Activated CD4-positive, alpha-beta T cell treated with anti-CD3 and anti-CD28 coated beads for 36 hours (primary cell): ENCODE results near the gene SF1. TPM values are rescaled to one million over a fixed set of nuclear protein-coding genes. Genes with fewer than 3 reads are reported as not detected.
"Not testable (repeated sequence)": the region's sequence is repeated elsewhere in the genome, so short reads cannot be mapped to it uniquely, and the experiment has no call there.

Source experiments
- ATAC-seq: fragments of 200-7000 bp; cut with Tn5 transposase; one replicate; pipeline ENCODE4 v1.10.0; 2021; ENCODE audit warnings: mild to moderate bottlenecking, moderate library complexity
- CTCF ChIA-PET: fragments of 350-600 bp; sonication (Branson Sonifier 250); formaldehyde crosslinking; loops from one replicate; lab custom pipeline; 2021; ENCODE audit warnings: antibody characterized with exemption; lab: Charles Lee
- POLR2A ChIA-PET: fragments of 350-600 bp; sonication (Branson Sonifier 250); formaldehyde crosslinking; loops from one replicate; lab custom pipeline; 2021; ENCODE audit warnings: antibody characterized with exemption, inconsistent platforms; lab: Charles Lee
- DNase-seq: peaks from one replicate; pipeline ENCODE4 v3.0.0-alpha.2; 2020
- H3K27ac Mint-ChIP-seq: one replicate; pipeline ENCODE4 v1.8.0; 2021; ENCODE audit warnings: mixed read lengths
- H3K27me3 Mint-ChIP-seq: one replicate; pipeline ENCODE4 v1.8.0; 2021; ENCODE audit warnings: mixed read lengths
- H3K36me3 Mint-ChIP-seq: one replicate; pipeline ENCODE4 v1.8.0; 2021; ENCODE audit warnings: low read depth, mixed read lengths
- H3K4me1 Mint-ChIP-seq: one replicate; pipeline ENCODE4 v1.8.0; 2021; ENCODE audit warnings: mixed read lengths
- H3K4me3 Mint-ChIP-seq: one replicate; pipeline ENCODE4 v1.8.0; 2021; ENCODE audit warnings: mild to moderate bottlenecking, moderate library complexity, mixed read lengths
- H3K9me3 Mint-ChIP-seq: one replicate; pipeline ENCODE4 v1.8.0; 2021; ENCODE audit warnings: low read depth, mixed read lengths
- intact Hi-C, 2 experiments: fragments of 100-400 bp; cut with DNase I in 1 of 2; cut with micrococcal nuclease in 1 of 2; formaldehyde crosslinking; loops; one replicate each; pipeline versions ENCODE4 v1.14.2 to v1.15.1; 2022 to 2024; cut with DNase I, micrococcal nuclease
- total RNA-seq, 2 experiments: library from RNA; stranded (reverse); gene quantifications; one replicate each; pipeline ENCODE4 v1.2.3, GENCODE V29; 2021

SF1 gene, protein sequence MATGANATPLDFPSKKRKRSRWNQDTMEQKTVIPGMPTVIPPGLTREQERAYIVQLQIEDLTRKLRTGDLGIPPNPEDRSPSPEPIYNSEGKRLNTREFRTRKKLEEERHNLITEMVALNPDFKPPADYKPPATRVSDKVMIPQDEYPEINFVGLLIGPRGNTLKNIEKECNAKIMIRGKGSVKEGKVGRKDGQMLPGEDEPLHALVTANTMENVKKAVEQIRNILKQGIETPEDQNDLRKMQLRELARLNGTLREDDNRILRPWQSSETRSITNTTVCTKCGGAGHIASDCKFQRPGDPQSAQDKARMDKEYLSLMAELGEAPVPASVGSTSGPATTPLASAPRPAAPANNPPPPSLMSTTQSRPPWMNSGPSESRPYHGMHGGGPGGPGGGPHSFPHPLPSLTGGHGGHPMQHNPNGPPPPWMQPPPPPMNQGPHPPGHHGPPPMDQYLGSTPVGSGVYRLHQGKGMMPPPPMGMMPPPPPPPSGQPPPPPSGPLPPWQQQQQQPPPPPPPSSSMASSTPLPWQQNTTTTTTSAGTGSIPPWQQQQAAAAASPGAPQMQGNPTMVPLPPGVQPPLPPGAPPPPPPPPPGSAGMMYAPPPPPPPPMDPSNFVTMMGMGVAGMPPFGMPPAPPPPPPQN
- 100 to 1,000 TPM; 318 to 362 TPM for total RNA-seq

DNA sequence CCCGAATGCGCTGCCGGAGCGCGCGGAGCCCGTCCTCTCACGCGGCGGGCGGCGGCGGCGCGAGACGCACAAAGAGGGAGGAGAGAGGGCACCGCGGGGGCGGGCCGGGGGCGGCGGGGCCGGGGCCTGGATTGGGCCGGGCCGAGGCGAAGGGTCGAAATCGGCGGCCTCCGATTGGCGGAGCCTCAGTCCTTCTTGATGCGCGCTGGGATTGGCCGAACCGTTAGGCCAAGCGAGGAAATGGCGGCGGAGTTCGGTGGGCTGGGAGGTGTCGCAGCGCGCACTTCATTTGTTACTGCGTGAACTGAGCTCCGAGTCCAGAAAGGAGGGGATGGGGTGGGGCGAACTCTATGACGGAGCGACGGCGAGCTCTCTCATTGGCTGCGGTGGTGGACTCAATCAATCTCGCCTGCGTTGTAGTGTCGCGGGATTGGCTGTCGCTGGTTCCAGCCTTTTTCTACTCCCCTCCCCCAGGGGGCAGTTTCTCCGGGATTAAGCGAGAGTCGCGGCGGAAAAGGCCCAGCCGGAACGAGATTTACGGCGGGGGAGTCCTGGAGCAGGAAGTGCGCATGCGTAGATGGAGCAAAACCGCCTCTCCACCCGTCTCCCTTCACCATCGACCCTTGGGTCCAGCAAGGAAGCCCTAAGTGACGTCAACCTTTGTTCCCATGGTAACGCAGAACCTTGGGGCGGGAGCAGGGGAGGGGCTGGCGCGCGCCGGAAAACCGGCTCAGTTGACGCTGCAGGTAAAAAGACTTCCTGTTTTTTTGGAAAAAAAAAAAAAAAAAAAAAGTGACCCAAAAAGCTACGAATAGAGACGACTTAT lies at the start of gene SF1:
SF1 (minus strand) TSS at position 70 of the 826 bp plus-strand sequence. CDS start 150 bp downstream, outside the sequence.
- H3K27ac Mint-ChIP-seq = peak within 1 kb of the TSS; percentile 99
- ATAC-seq = peak; percentile 91
- H3K36me3 Mint-ChIP-seq = peaks cover 42% of the 10 kb centered on the region
- no peaks in the 10 kb centered on the region for H3K27me3 Mint-ChIP-seq
- H3K4me1 Mint-ChIP-seq = peaks cover 58% of the 10 kb centered on the region
- CTCF ChIA-PET = interaction anchor here (0.6 to 1.6 kb wide), 8 partner anchors 10 to 474 kb away, joined by 3 to 6 read pairs (median 4); partner anchors contain the start of genes ARL2, ESRRA, MEN1 and RASGRP2
- POLR2A ChIA-PET = interaction anchor here (0.6 to 2.1 kb wide), 17 partner anchors 9 to 1079 kb away, joined by 3 to 21 read pairs (median 4); partner anchors contain the start of genes CFL1, MALAT1, MAP4K2 and MRPL49
- intact Hi-C loops = loop anchor here (1.0 to 10.0 kb wide), 28 partner anchors 11 to 1489 kb away; partner anchors contain the start of genes EHD1 (in 2 of the 2), MAP4K2 (in 2 of the 2), ZNHIT2 (in 2 of the 2) and ATG2A (in 1 of the 2)
- H3K4me3 Mint-ChIP-seq = peak within 1 kb of the TSS; percentile 97
- peak; percentile 99 for DNase-seq
- H3K9me3 Mint-ChIP-seq = no peaks in the 10 kb centered on the region

DNA sequence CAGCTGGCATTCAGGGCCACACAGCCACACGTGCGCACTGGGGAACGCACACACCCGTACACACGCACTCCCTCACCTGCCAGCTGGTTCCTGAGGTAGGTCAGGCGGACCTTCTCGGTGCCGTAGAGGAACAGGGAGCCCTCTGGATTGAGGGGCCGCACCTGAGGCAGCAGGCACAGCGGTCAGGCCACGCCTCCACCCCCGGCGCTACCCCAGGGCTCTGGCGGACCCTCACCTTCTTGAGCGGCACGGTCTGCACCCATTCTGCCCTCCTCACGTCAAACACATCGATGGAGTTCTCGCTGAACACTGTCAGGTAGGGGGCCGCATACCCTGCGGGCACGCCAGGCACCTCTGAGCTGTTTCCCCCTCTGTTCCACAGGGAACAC lies 49.1 kb upstream of the SF1 start:
- Mint-ChIP-seq H3K4me1 (no peaks in the 10 kb centered on the region), H3K27me3 (no peaks in the 10 kb centered on the region), H3K9me3 (no peaks in the 10 kb centered on the region), H3K4me3 (no peak overlapping the region), H3K27ac (no peak overlapping the region), H3K36me3 (no peaks in the 10 kb centered on the region)
- intact Hi-C loops = no loop called here
- ChIA-PET CTCF (interaction anchor here (1.2 kb wide), 1 partner anchor 20 kb away, joined by 3 read pairs; no protein-coding TSS in a partner anchor), POLR2A (interaction anchor here (0.7 kb wide), 1 partner anchor 33 kb away, joined by 3 read pairs; no protein-coding TSS in a partner anchor)
- no peak for DNase-seq
- no peak for ATAC-seq

DNA sequence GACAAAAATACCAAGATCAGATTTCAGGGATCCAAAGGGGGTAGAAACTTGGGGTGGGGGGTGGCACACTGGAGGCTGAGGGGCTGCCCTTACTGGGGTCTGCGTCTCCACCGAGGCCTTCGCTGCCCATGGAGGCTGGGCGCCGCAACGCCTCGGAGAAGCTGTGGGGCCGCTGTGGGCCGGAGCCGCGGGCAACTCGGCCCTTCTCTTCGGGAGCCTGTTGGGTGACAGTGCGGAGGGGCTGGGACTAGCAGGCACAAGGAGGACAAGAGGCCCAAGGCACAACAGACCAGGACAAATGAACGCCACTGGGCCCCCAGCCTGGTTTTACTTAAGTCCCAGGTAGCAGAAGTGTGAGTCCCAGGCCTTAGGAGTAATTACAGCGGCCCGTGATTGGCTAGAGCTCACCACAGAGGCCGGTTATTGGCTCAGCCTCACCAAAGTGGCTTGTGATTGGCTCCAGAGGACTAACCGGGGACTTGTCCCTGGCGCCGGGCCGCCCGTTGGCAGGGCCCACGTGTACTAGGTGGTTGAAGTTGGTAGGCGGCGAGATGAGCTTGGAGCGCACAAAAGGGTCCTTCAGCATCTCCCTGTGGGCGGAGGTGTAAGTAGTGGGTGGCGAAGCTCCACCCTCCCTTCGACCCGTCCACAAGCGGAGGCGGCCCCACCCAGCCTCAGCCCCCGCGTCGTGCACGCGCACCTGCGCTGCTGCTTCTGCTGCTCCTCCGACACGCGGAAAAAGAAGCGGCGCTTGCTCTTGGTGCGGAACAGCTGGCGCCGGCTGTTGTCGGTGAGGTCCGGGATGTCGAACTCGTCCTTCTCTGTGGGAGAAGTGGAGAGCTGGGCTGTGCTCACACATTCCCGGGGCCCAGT lies 48.5 kb upstream of the SF1 start:
- H3K36me3 Mint-ChIP-seq = no peaks in the 10 kb centered on the region
- intact Hi-C loops = no loop called here
- no peaks in the 10 kb centered on the region for H3K9me3 Mint-ChIP-seq
- ChIA-PET CTCF (interaction anchor here (1.2 kb wide), 1 partner anchor 21 kb away, joined by 3 read pairs; no protein-coding TSS in a partner anchor), POLR2A (interaction anchor here (0.7 kb wide), 1 partner anchor 32 kb away, joined by 3 read pairs; no protein-coding TSS in a partner anchor)
- no peak overlapping the region for H3K27ac Mint-ChIP-seq
- ATAC-seq (no peak), DNase-seq (no peak)
- H3K4me3 Mint-ChIP-seq = no peak overlapping the region
- no peaks in the 10 kb centered on the region for H3K27me3 Mint-ChIP-seq
- no peaks in the 10 kb centered on the region for H3K4me1 Mint-ChIP-seq

DNA sequence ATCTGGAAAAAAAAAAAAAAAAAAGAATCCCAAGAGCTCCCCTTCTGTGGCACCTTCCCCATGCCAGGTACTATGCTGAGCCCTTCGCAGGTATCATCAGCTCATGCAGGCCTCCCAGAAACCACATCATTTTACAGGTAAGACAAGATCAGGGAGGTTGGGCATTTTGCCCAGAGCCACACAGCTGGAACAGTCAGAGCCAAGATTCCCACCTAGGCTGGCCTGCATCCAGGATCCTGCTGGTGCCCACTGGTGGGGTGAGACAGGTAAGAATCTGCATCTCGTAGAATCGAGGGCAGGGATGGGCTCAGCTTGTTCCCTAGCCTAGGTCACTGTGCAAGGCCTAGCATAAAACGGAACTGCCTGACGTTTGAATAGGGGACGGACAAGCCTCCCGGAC lies 47.7 kb upstream of the SF1 start:
- no peaks in the 10 kb centered on the region for H3K27me3 Mint-ChIP-seq
- ATAC-seq = no peak
- no peaks in the 10 kb centered on the region for H3K4me1 Mint-ChIP-seq
- ChIA-PET POLR2A (no interaction called here), CTCF (no interaction called here)
- no peak overlapping the region for H3K27ac Mint-ChIP-seq
- H3K4me3 Mint-ChIP-seq = no peak overlapping the region
- no peak for DNase-seq
- intact Hi-C loops = no loop called here
- H3K36me3 Mint-ChIP-seq = no peaks in the 10 kb centered on the region
- no peaks in the 10 kb centered on the region for H3K9me3 Mint-ChIP-seq

DNA sequence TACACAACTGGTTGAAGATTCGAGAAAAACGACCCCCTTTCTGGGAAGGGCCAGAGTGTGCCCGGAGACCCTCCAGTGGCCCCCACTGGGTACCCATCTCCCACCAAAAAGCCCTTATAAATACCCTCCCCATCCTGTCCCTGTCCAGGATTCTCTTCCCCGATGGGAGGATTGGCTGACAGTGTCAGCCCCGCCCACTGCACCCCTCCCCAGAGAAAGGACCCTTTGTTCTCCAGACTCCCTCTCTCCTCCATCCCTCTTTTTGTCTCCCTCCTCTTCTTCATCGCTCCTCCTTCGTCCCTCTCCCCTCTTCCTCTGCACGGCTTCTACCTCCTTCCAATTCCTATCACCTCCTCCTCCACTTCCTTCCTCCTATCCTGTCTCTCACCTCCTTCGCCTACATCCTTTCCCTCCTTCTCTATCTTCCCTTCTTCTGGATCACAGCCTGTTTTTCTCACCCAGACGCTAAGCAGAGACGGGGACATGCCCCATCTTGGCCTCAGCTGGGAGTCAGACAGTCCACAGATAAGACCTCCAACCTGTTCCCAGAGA lies 45.3 kb upstream of the SF1 start:
- no peaks in the 10 kb centered on the region for H3K36me3 Mint-ChIP-seq
- CTCF ChIA-PET = interaction anchor here (0.8 kb wide), 1 partner anchor 13 kb away, joined by 5 read pairs; no protein-coding TSS in a partner anchor
- no peak for ATAC-seq

DNA sequence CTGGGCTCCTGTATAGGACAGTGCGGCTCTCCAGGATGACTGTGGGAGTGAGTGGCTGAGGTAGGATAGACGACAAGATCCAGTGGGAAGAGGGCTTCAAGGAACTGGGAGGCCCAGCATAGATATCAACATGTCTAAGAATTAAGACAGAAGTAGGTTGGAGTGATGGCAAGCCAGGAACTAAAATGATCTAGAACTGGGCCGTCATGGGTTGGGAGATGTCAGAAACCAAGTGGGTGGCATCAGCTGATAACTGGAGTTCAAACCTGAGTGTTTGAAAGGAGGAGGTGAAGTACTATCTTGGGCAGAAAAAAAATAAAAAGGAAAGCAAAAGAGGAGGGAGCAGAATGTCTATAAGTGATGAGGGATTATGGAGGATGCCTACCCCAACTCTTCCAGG lies 39.1 kb upstream of the SF1 start:
- ChIA-PET CTCF (no interaction called here), POLR2A (interaction anchor here (0.6 kb wide), 1 partner anchor 9 kb away, joined by 4 read pairs; no protein-coding TSS in a partner anchor)
- Mint-ChIP-seq H3K36me3 (no peaks in the 10 kb centered on the region), H3K4me1 (no peaks in the 10 kb centered on the region), H3K27ac (no peak overlapping the region), H3K9me3 (no peaks in the 10 kb centered on the region), H3K27me3 (no peaks in the 10 kb centered on the region), H3K4me3 (no peak overlapping the region)
- DNase-seq (no peak), ATAC-seq (no peak)
- intact Hi-C loops = no loop called here

More for the DNA sequence above, 45.3 kb upstream of the SF1 start:
- Mint-ChIP-seq H3K4me1 (no peaks in the 10 kb centered on the region), H3K4me3 (no peak overlapping the region), H3K27ac (no peak overlapping the region), H3K9me3 (no peaks in the 10 kb centered on the region), H3K27me3 (no peaks in the 10 kb centered on the region)
- DNase-seq = no peak
- intact Hi-C loops = no loop called here
- POLR2A ChIA-PET = no interaction called here

DNA sequence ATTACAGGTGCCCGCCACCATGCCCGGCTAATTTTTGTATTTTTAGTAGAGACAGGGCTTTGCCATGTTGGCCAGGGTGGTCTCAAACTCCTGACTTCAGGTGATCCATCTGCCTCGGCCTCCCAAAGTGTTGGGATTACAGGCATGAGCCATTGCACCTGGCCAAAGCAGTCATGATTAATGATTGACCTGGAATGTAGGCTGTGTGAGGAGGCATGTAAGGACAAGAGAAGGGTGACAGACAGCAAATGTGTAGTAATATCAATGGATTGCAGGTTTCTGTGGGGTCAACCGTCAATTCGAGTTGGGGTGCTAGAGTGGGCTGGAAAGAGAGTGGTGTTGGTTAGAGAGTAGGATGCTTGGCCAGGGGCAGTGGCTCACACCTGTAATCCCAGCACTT lies 37.1 kb upstream of the SF1 start:
- CTCF ChIA-PET = interaction anchor here (0.6 kb wide), 1 partner anchor 205 kb away, joined by 3 read pairs; no protein-coding TSS in a partner anchor
- not testable (repeated sequence) for H3K27ac Mint-ChIP-seq

DNA sequence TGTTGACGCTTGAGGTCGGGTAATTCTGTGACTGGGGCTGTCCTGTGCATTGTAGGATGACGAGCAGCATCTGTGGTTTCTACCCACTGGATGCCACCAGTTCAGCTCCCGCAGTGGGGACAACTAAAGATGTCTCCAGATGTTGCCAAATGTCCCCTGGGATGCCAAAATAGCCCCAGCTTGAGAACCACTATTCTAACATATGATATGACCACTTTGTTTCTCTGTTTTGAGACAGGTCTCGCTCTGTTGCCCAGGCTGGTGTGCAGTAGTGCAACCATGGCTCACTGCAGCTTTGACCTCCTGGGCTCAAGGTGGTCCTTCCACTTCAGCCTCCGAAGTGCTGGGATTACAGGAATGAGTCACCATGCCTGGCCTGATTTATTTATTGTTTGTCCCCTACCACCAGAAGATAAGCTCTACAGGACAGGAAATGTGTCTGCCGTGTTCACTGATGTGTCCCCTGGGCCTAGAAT lies 36.4 kb upstream of the SF1 start:
- Mint-ChIP-seq H3K36me3 (peaks cover under 1% of the 10 kb centered on the region), H3K27me3 (no peaks in the 10 kb centered on the region), H3K4me1 (peaks cover 6% of the 10 kb centered on the region), H3K27ac (no peak overlapping the region), H3K4me3 (no peak overlapping the region), H3K9me3 (no peaks in the 10 kb centered on the region)
- intact Hi-C loops = no loop called here
- ChIA-PET CTCF (no interaction called here), POLR2A (interaction anchor here (0.5 kb wide), 1 partner anchor 607 kb away, joined by 3 read pairs; no protein-coding TSS in a partner anchor)
- DNase-seq (no peak), ATAC-seq (no peak)

More for the DNA sequence above, 37.1 kb upstream of the SF1 start:
- H3K9me3 Mint-ChIP-seq, H3K27me3 Mint-ChIP-seq, DNase-seq, intact Hi-C loops, H3K36me3 Mint-ChIP-seq, H3K4me1 Mint-ChIP-seq, POLR2A ChIA-PET, H3K4me3 Mint-ChIP-seq, ATAC-seq: not testable (repeated sequence)

DNA sequence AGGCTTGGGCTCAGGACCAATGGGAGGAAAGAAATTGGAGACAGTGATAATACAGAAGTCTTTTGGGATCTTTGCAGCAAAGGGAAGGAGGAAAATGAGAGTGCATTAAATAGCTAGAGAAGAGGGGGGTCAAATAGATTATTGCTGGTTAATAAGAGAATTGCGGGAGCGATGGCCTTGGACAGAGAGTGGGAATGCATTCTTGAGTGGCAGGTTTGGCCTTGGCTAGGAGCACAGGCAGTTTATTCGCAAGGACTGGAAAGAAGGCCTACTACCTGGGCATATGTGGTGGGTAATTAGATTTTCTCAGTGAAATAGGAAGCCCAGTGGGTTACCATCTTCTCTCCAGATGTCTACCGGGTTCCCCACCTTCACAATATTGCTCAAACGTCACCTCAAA lies 35.5 kb upstream of the SF1 start:
- ChIA-PET POLR2A (no interaction called here), CTCF (interaction anchor here (0.5 to 1.2 kb wide), 2 partner anchors 26 to 898 kb away, joined by 3 read pairs; no protein-coding TSS in a partner anchor)
- ATAC-seq (no peak), DNase-seq (no peak)
- Mint-ChIP-seq H3K4me1 (peaks cover 13% of the 10 kb centered on the region), H3K27me3 (no peaks in the 10 kb centered on the region), H3K9me3 (no peaks in the 10 kb centered on the region), H3K4me3 (no peak overlapping the region), H3K36me3 (peaks cover 3% of the 10 kb centered on the region), H3K27ac (no peak overlapping the region)
- intact Hi-C loops = no loop called here
